H9 (cell line): ENCODE data around the gene MRPL21. TPM values are rescaled to one million over a fixed set of nuclear protein-coding genes. Genes with fewer than 3 reads are reported as not detected.

Experiments used
- DNase-seq: peaks from one replicate; pipeline ENCODE4 v3.0.0-alpha.2; 2017
- H2AFZ ChIP-seq: one replicate; pipeline ENCODE4 v1.6.1; 2013; ENCODE audit warnings: mild to moderate bottlenecking, low read length, control low read depth, moderate library complexity
- H2AK5ac ChIP-seq: 2 replicates; pipeline ENCODE4 v1.6.1; 2013; ENCODE audit warnings: low read length, control low read depth, mixed read lengths; ENCODE audit not compliant: insufficient read length
- H2BK120ac ChIP-seq: one replicate; pipeline ENCODE4 v1.6.1; 2013; ENCODE audit warnings: low read depth, mild to moderate bottlenecking, low read length, control low read depth, inconsistent platforms; ENCODE audit not compliant: poor library complexity, severe bottlenecking
- H2BK12ac ChIP-seq: 2 replicates; pipeline ENCODE4 v1.6.1; 2013; ENCODE audit warnings: low read length, control low read depth, mixed read lengths, low read depth; ENCODE audit not compliant: insufficient read length
- H2BK15ac ChIP-seq: 2 replicates; pipeline ENCODE4 v1.6.1; 2013; ENCODE audit warnings: low read depth, low read length, control low read depth
- H2BK20ac ChIP-seq: one replicate; pipeline ENCODE4 v1.6.1; 2013; ENCODE audit warnings: low read depth, mild to moderate bottlenecking, low read length, control low read depth, inconsistent platforms; ENCODE audit not compliant: poor library complexity, severe bottlenecking
- H2BK5ac ChIP-seq: 2 replicates; pipeline ENCODE4 v1.6.1; 2013; ENCODE audit warnings: low read length, control low read depth, mixed read lengths; ENCODE audit not compliant: insufficient read length
- H3K14ac ChIP-seq: 2 replicates; pipeline ENCODE4 v1.6.1; 2013; ENCODE audit warnings: low read length, control low read depth; ENCODE audit not compliant: insufficient read depth
- H3K18ac ChIP-seq: 2 replicates; pipeline ENCODE4 v1.6.1; 2013; ENCODE audit warnings: low read depth, mild to moderate bottlenecking, mixed read lengths, low read length, control low read depth; ENCODE audit not compliant: insufficient read length
- H3K23ac ChIP-seq: 2 replicates; pipeline ENCODE4 v1.6.1; 2013; ENCODE audit warnings: low read length, control low read depth, mixed read lengths, low read depth; ENCODE audit not compliant: insufficient read length
- H3K23me2 ChIP-seq: 2 replicates; pipeline ENCODE4 v1.6.1; 2013; ENCODE audit warnings: low read depth, mild to moderate bottlenecking, mixed read lengths, low read length, control low read depth; ENCODE audit not compliant: insufficient read length, poor library complexity, severe bottlenecking
- H3K27ac ChIP-seq: 2 replicates; pipeline ENCODE4 v1.5.1; 2013; ENCODE audit warnings: low read length, control low read depth, mixed read lengths, low read depth; ENCODE audit not compliant: insufficient read length
- H3K27me3 ChIP-seq: 2 replicates; pipeline ENCODE4 v1.6.1; 2013; ENCODE audit warnings: low read length, control low read depth, inconsistent platforms; ENCODE audit not compliant: insufficient read depth
- H3K4ac ChIP-seq: 2 replicates; pipeline ENCODE4 v1.6.1; 2013; ENCODE audit warnings: low read depth, mild to moderate bottlenecking, control low read depth, inconsistent platforms, low read length, moderate library complexity
- H3K4me1 ChIP-seq: 2 replicates; pipeline ENCODE4 v1.6.1; 2013; ENCODE audit warnings: low read length, control low read depth, inconsistent platforms; ENCODE audit not compliant: insufficient read depth
- H3K4me2 ChIP-seq: 2 replicates; pipeline ENCODE4 v1.6.1; 2013; ENCODE audit warnings: low read length, control low read depth, mixed read lengths; ENCODE audit not compliant: insufficient read length, insufficient read depth
- H3K56ac ChIP-seq: 2 replicates; pipeline ENCODE4 v1.6.1; 2013; ENCODE audit warnings: low read depth, mild to moderate bottlenecking, mixed read lengths, low read length, control low read depth; ENCODE audit not compliant: insufficient read length
- H3K79me1 ChIP-seq: 2 replicates; pipeline ENCODE4 v1.6.1; 2013; ENCODE audit warnings: low read depth, mild to moderate bottlenecking, moderate library complexity, low read length, control low read depth, inconsistent platforms; ENCODE audit not compliant: insufficient read depth, poor library complexity, severe bottlenecking
- H3K79me2 ChIP-seq: 2 replicates; pipeline ENCODE4 v1.6.1; 2013; ENCODE audit warnings: low read length, control low read depth, inconsistent platforms; ENCODE audit not compliant: insufficient read depth
- H3K9ac ChIP-seq: 2 replicates; pipeline ENCODE4 v1.6.1; 2013; ENCODE audit warnings: low read length, control low read depth, mixed read lengths; ENCODE audit not compliant: insufficient read length; ENCODE audit errors: extremely low read depth
- H3K9me3 ChIP-seq: one replicate; pipeline ENCODE4 v1.6.1; 2013; ENCODE audit warnings: low read depth, low read length, inconsistent platforms; ENCODE audit not compliant: control insufficient read depth
- H3T11ph ChIP-seq: one replicate; pipeline ENCODE4 v1.6.1; 2013; ENCODE audit warnings: mild to moderate bottlenecking, low read length, control low read depth, inconsistent platforms
- H4K20me1 ChIP-seq: one replicate; pipeline ENCODE4 v1.6.1; 2013; ENCODE audit not compliant: control insufficient read depth, insufficient read length, insufficient read depth
- H4K5ac ChIP-seq: 2 replicates; pipeline ENCODE4 v1.6.1; 2013; ENCODE audit warnings: low read depth, mild to moderate bottlenecking, mixed read lengths, low read length, control low read depth; ENCODE audit not compliant: insufficient read length
- H4K8ac ChIP-seq: replicated peaks from 2 replicates; pipeline ENCODE4 v1.6.1; 2013; ENCODE audit warnings: low read length, control low read depth, mixed read lengths, low read depth; ENCODE audit not compliant: insufficient read length
- H4K91ac ChIP-seq: 2 replicates; pipeline ENCODE4 v1.6.1; 2013; ENCODE audit warnings: low read depth, mild to moderate bottlenecking, moderate library complexity, mixed read lengths, low read length, control low read depth; ENCODE audit not compliant: insufficient read length
- H3K27ac Mint-ChIP-seq, 3 experiments: 2 replicates in 2 of 3; 3 replicates in 1 of 3; pipeline ENCODE4 v1.8.0; 2020 to 2021; ENCODE audit warnings: mixed read lengths in 3 of 3, mild to moderate bottlenecking in 1 of 3, moderate library complexity in 1 of 3
- H3K27me3 Mint-ChIP-seq: 2 replicates; pipeline ENCODE4 v1.8.0; 2021; ENCODE audit warnings: low read depth, mild to moderate bottlenecking, moderate library complexity, mixed read lengths
- H3K36me3 Mint-ChIP-seq, 3 experiments: 2 replicates in 2 of 3; 3 replicates in 1 of 3; pipeline ENCODE4 v1.8.0; 2020 to 2021; ENCODE audit warnings: low read depth in 3 of 3, mixed read lengths in 3 of 3; ENCODE audit not compliant: insufficient read depth in 1 of 3
- H3K4me1 Mint-ChIP-seq, 2 experiments: 2 replicates each; pipeline ENCODE4 v1.8.0; 2020; ENCODE audit warnings: mixed read lengths in 2 of 2
- H3K4me3 Mint-ChIP-seq, 2 experiments: 2 replicates in 1 of 2; 3 replicates in 1 of 2; pipeline ENCODE4 v1.8.0; 2020 to 2021; ENCODE audit warnings: mild to moderate bottlenecking in 2 of 2, mixed read lengths in 2 of 2, moderate library complexity in 1 of 2
- H3K9me3 Mint-ChIP-seq, 2 experiments: 2 replicates in 1 of 2; 3 replicates in 1 of 2; pipeline ENCODE4 v1.8.0; 2020; ENCODE audit warnings: mild to moderate bottlenecking in 2 of 2, mixed read lengths in 2 of 2, moderate library complexity in 1 of 2
- WGBS: extraction: QIAGEN DNeasy Blood & Tissue Kit; methylation state at CpG from one replicate; pipeline ENCODE4 v1.1.7; 2013; ENCODE audit warnings: missing lambda C conversion rate, low lambda C conversion rate, mixed read lengths; ENCODE audit not compliant: insufficient read length; ENCODE audit errors: extremely low coverage; 5-methylcytosine and 5-hydroxymethylcytosine counted together
- total RNA-seq: library from RNA; stranded (reverse); gene quantifications from 2 replicates; pipeline ENCODE4 v1.2.1, GENCODE V29; 2021
- TF ChIP-seq, protein P1 (sequence below): fragments of 200-600 bp; sonication (generic); conservative IDR thresholded peaks from 3 replicates; pipeline ENCODE4 v1.8.0; 2021; ENCODE audit warnings: antibody characterized with exemption, mild to moderate bottlenecking

MRPL21 gene
- total RNA-seq, 1 experiment from 2014 or later, result 91.5 TPM

DNA sequence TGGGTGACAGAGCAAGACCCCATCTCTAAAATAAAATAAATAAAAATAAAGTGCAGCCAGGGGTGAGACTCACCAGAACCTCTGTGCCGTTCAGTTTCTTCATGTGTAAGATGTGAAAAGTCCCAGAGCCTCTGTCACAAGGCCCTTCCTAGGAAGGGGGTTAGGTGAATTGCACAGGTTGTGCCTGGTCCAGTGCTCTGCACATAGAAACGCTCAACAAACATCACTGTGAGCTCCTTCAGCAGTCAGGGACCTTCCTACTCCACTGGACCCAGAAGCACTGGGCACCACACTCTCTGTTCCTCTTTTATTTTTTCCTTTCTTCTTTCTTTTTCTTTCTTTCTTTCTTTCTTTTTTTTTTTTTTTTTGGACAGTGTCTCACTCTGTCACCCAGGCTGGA is 22.3 kb downstream of the MRPL21 start:
- Histone ChIP-seq H2AFZ (no peak overlapping the region), H3K56ac (no peak overlapping the region), H3K27me3 (no peaks in the 10 kb centered on the region), H3K4me2 (no peak overlapping the region), H3K9me3 (no peaks in the 10 kb centered on the region), H2BK15ac (no peak overlapping the region), H3K14ac (no peak overlapping the region), H2AK5ac (no peak overlapping the region), H2BK20ac (no peak overlapping the region), H2BK120ac (no peak overlapping the region), H3K27ac (no peak overlapping the region), H3K4ac (no peak overlapping the region), H2BK5ac (no peak overlapping the region), H3K23ac (no peak overlapping the region), H3K4me1 (no peaks in the 10 kb centered on the region), H4K5ac (no peak overlapping the region), H4K8ac (no peak overlapping the region), H3K23me2 (no peaks in the 10 kb centered on the region), H3T11ph (no peak overlapping the region), H3K79me1 (no peaks in the 10 kb centered on the region), H3K18ac (no peak overlapping the region), H4K91ac (no peak overlapping the region), H3K79me2 (no peaks in the 10 kb centered on the region), H2BK12ac (no peak overlapping the region), H4K20me1 (no peaks in the 10 kb centered on the region), H3K9ac (no peak overlapping the region)
- TF ChIP-seq, protein P1, sequence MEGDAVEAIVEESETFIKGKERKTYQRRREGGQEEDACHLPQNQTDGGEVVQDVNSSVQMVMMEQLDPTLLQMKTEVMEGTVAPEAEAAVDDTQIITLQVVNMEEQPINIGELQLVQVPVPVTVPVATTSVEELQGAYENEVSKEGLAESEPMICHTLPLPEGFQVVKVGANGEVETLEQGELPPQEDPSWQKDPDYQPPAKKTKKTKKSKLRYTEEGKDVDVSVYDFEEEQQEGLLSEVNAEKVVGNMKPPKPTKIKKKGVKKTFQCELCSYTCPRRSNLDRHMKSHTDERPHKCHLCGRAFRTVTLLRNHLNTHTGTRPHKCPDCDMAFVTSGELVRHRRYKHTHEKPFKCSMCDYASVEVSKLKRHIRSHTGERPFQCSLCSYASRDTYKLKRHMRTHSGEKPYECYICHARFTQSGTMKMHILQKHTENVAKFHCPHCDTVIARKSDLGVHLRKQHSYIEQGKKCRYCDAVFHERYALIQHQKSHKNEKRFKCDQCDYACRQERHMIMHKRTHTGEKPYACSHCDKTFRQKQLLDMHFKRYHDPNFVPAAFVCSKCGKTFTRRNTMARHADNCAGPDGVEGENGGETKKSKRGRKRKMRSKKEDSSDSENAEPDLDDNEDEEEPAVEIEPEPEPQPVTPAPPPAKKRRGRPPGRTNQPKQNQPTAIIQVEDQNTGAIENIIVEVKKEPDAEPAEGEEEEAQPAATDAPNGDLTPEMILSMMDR, result no peak
- no peaks in the 10 kb centered on the region; a peak in 1 of 5 replicates for H3K9me3 Mint-ChIP-seq
- 0 out of 2 replicates have a peak, but pooled peaks cover 1% of the 10 kb centered on the region for H3K27me3 Mint-ChIP-seq
- peaks cover 0 to 11% of the 10 kb centered on the region in 2 experiments; a peak in 3 of 4 replicates for H3K4me1 Mint-ChIP-seq
- no CpG with 5 or more reads among the region's 2 CpGs for WGBS
- H3K27ac Mint-ChIP-seq, result no peak overlapping the region
- no peak for DNase-seq
- no peak overlapping the region for H3K4me3 Mint-ChIP-seq
- H3K36me3 Mint-ChIP-seq, result peaks cover 3 to 11% (median 9%) of the 10 kb centered on the region in 3 experiments
